Stimulated activated CD8-positive, alpha-beta memory T cell treated with anti-CD3 and anti-CD28 coated beads, Interleukin-12 subunit alpha, Interleukin-12 subunit beta, amount 100 ng/mL, for 4 hours (primary cell): ENCODE results near the gene RGL3.
"Not testable (repeated sequence)": the region's sequence is repeated elsewhere in the genome, so short reads cannot be mapped to it uniquely, and the experiment has no call there.

Experiments
- DNase-seq: peaks from one replicate; pipeline ENCODE4 v3.0.0-alpha.2; 2020; ENCODE audit warnings: low read depth

The RGL3 gene

DNA sequence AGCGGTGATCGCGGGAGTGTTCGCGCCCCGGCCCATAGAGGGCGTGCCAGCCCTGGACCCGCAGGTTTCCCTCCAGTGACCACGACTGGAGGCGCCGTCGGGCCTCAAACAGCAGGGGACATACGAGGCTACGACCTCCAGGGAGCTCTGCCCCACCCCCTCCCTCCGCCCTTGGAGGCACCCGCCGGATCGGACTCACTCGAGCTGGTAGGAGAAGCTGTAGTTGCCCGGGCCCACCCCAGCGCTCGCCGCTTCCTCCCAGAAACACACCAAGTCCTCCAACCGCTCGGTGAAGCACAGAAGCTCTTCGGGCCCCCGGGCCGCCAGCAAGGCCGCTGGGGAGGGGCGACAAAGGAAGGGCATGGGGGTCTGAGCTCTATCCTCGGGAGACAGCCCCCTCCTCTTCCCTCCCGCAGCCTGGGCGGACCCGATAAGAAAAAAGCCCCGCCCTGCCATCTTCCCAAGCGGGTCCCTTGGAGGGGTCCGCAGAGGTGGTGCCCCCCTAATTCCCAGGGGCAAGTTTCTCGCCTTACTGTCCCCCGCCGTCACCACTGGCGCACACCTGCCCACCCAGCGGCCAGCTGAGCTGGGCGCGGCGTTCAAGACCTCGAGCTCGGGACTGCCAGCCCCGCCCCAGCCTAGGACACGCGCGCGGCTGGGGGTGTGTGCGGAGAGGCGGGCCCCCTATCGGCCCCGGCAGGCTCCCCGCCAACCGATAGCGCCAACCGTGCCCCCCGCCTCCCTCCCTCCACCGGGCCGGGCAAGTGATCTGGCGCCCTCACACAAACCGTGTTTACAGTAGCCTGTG is 36.0 kb downstream of the RGL3 start:
- peak; percentile 13 for DNase-seq

- DNase-seq = peak; percentile 86
These were observed 38.2 kb downstream of the RGL3 start for GRCh38 chr19:11380653-11381537.

DNA sequence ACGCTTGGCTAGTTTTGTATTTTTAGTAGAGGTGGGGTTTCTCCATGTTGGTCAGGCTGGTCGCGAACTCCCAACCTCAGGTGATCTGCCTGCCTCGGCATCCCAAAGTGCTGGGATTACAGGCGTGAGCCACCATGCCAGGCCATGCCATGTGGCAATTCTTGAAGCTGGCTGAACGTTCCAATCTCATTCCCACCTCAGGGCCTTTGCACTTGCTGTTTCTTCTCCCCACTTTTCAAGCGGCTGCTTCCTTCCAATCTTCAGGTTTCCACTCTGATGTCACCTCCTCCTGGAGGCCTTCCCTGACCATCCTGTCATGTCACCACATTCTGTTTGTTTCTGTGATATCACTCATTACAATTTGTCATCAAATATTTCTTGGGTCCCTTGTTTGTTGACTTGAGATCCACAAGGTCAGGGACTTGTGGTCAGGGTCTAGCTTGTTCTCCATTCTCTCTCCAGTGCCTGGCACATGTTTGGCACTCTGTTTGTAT is 39.2 kb downstream of the RGL3 start:
- DNase-seq = no peak

DNA sequence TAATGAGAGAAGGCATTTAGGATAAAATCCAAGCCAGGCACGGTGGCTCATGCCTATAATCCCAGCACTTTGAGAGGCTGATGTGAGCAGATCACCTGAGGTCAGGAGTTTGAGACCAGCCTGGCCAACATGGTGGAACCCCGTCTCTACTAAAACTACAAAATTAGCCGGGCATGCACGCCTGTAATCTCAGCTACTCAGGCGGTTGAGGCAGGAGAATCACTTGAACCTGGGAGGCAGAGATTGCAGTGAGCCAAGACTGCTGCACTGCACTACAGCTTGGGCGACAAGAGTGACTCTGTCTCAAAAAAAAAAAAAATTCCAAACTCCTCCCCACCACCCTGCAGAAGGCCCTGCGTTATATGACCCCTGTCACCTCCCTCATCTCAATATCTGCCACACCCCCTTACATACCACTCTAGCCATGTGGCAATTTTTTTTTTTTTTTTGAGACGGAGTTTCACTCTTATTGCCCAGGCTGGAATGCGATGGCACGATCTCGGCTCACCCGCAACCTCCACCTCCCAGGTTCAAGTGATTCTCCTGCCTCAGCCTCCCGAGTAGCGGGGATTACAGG is 39.8 kb downstream of the RGL3 start:
- not testable (repeated sequence) for DNase-seq

GRCh38 chr19:11378319-11379189 is 40.6 kb downstream of the RGL3 start:
- DNase-seq = no peak

- DNase-seq = no peak
These were observed 41.4 kb downstream of the RGL3 start for GRCh38 chr19:11377756-11378155.

- DNase-seq = no peak
These were observed 41.9 kb downstream of the RGL3 start for GRCh38 chr19:11377237-11377636.

- no peak for DNase-seq
These were observed 43.8 kb downstream of the RGL3 start for GRCh38 chr19:11375143-11375948.

DNA sequence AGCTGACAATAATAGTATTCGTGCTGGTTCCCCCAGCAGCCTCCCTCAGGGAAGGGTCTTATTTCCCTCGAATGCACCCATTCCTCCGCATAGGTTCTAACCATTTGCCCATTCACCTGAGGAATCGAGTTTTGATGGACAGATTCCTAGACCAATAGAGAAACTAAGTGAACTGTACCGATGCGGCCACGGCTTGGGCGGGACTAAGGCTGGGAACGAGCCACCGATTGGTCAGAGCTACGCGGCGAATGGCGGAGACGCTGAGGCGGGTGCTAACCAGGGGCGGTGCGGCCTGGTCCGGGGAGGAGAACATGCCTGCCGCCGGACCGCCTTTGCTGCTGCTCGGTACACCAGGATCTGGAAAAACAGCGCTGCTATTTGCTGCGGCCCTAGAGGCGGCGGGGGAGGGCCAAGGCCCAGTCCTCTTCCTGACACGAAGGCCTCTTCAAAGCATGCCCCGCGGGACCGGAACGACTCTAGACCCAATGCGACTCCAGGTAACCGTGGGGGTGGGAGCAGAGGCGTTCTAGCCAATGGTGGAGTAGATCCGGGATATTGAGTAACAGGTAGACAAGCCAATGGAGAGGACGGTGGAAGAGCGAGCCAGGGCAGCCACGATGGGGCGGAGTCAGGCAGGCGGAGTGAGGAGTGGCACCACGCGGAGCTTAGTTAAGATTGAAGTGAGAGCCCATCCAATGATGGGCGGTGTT is 44.5 kb downstream of the RGL3 start, which contains the start of gene SWSAP1:
Gene SWSAP1, plus strand, starts transcription at position 234 of the 710 bp plus-strand sequence. Its CDS starts 15 bp downstream, at position 249.
- peak; percentile 93 for DNase-seq

- DNase-seq = no peak
These were observed 45.2 kb downstream of the RGL3 start for GRCh38 chr19:11373885-11374432.

GRCh38 chr19:11373166-11373884 is 45.8 kb downstream of the RGL3 start:
- DNase-seq = no peak

DNA sequence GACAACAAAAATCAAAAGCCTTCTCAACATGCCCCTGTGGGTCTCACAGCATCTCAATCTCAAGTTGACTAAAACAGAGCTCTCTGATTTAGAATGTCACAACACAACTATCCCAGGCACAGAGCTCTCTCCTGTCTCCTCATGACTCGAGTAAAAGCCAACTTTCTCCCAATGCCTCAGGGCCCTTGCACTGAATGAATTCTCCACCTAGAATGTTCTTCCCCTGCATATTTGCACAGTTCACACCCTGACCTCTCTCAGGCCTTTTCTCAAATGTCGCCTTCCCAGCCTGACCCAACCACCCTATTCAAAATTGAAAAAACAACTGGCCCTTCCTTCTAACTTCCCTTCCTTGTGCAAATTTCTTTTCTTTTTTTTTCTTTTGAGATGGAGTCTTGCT is 48.4 kb downstream of the RGL3 start:
- no peak for DNase-seq

- DNase-seq = no peak
These were observed 51.6 kb downstream of the RGL3 start for GRCh38 chr19:11367528-11367927.

DNA sequence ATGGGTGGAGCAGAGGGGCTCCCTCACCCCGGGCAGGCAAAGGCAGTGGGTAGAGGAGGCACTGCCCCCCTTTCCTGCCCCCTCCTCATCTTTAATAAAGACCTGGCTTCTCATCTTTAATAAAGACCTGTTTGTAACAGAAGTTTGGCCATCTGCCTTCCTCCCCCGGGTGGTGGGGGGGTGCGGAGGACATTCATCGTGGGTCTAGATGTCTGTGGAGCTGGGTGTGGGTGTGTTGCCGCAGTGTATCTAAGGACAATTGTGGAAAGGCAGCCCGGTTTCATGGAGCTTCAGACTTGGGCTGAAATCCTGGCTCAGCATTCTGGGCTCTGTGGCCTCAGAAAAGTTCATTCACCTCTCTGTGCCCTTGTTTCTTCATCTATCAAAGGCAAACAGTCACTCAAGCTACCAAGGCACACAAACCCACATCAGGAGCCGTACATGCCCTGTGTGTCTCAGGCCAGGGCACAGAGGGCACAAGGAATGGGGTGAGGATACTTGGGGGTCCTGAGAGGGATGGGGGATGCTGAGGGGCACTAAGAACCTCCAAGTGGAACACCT is 53.5 kb downstream of the RGL3 start:
- DNase-seq = no peak

GRCh38 chr19:11364935-11365334 is 54.2 kb downstream of the RGL3 start:
- no peak for DNase-seq

DNA sequence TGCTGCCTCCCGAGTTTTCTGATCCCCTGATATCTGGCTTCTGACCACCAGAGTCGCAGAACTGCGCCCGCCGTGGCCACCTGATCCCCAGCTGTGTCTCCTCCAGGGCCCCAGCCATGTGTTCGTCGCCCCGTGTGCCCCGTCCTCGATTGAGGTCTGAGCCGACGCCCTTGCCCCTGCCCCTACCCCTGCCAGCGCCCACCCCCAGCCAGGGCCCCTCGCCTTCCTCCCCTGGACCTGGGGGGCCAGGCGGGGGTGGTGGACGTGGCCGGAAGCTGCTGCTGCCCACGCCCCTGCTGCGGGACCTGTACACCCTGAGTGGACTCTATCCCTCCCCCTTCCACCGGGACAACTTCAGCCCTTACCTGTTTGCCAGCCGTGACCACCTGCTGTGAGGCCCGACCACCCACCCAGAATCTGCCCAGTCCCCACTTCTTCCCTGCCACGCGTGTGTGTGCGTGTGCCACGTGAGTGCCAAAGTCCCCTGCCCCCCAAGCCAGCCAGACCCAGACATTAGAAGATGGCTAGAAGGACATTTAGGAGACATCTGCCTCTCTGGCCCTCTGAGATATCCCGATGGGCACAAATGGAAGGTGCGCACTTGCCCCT is 54.7 kb downstream of the RGL3 start:
- no peak for DNase-seq

GRCh38 chr19:11363881-11364280 is 55.2 kb downstream of the RGL3 start:
- no peak for DNase-seq
